ENCODE data around the gene IGFBP4.

The IGFBP4 gene

DNA sequence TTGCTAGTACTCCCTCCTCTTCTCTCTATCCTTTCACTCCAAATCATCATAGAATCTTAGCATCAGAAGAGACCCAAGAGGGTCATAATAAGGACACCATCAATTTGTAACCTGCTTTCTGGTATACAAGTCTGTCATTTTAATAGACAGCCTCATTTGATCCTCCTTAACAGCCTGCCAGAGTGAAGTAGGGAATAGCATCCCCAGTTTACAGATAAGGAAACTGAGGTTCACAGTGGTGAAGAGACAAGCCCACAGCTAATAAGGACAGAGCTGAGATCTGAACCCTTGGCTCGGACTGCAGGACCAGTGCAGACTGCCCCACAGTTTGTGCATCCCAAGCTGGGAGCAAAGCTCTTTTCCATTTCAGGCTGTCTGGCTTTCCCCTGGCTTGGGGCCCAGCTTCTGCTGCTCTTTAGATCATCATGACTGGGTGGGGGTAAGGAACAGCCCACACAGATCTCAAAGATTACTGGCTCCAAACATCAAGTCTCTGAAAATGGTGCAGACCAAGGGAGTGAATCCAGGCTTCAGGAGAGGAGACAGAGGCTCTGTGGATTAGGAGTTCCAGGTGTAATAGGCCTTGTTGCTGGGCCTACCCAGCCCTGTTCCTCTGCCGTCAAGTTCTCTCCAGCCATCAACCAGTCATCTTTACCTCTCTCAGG, 10.3 kb upstream of the IGFBP4 start:
- DNase-seq (ENCODE audit: low spot score), result no peak

DNA sequence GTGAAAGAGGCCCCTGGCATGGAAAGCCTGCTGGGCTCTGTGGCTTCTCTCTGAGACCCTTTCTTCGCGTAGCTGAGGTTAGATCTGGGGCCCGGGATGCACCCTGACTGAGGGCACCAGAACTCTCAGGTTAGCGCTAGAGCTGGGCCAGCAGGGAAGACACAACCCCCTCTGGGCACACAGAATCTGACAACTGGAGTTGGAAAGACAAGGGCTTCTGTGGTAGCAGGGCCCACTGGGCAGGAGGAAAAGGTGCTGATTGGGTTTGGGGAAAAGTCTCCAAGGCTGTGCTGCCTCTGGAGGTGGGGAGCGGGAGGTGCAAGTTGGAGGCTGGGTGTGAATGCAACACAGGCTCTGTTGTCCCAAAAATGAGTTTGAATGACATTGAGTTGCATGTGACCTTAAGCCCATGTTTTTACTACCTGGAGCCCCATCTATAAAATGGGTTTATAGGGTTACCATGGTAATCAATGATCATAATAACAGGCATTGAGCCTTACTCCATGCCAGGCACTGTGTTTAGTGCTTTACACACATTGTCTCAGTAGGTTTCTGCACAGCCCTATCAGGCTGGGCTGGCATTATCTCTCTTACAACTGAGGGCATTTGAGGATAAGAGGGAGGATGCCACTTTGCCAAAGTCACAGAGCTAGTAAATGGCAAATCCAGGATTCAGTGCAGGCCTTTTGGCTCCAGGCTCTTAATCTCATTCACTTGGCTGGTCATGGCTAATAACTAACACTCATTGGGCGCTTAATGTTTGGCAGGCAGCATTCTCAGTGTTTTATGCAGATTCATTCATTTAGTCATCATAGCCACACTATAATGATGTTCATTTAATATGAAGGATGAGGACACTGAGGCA, 9.5 kb upstream of the IGFBP4 start:
- no peak for DNase-seq (ENCODE audit: low spot score)

DNA sequence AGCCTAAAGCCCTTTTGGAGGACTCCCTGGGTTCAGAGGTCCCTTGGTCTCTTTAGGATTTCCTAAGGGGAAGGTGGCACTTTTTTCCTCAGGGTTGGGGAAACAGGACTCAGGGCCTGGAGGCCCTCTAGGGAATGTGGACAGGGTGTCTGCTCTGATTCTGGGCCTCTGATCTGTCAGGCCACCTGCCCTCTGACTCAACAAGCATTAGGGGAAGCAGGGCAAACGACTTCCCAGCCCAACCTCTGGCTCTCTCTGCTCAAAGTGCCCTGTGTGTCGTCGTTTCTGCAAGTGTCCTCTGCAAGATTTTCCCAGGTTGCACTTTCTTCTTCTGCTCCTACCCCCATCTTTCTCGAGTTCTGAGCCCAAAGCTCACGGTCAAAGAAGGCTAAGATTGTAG, 6.6 kb upstream of the IGFBP4 start:
- DNase-seq (ENCODE audit: low spot score), result no peak

DNA sequence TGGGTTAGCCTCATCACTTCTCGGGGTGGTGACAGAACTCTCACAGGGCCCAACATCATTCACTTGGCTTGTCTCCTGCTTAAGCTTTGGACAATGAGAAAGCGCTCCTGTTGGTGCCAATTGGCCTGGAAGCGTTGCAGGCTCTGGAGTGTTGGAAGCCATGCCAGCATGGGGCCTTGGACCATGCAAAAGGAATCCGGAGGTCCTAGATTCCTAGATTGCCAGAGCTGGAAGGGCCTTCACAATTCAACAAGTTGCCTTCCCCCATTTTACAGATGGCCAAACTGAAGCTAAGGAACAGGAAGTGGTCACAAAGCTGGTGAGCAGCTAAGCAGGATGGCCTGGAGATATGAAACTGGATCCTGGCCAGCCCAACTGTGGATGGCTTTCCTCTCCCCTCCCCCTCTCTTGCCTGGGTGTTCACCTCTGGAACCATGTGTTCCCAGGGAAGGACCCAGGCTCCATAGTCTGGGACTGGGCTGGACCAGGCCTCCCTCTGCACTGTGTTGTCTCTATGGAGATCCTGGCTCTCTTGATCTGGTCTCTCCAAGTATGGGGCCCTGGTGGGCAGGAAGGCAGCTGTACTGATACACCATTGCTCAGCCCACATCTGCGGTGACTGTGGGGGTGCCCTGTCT, 6.0 kb upstream of the IGFBP4 start:
- DNase-seq (ENCODE audit: low spot score), result no peak

DNA sequence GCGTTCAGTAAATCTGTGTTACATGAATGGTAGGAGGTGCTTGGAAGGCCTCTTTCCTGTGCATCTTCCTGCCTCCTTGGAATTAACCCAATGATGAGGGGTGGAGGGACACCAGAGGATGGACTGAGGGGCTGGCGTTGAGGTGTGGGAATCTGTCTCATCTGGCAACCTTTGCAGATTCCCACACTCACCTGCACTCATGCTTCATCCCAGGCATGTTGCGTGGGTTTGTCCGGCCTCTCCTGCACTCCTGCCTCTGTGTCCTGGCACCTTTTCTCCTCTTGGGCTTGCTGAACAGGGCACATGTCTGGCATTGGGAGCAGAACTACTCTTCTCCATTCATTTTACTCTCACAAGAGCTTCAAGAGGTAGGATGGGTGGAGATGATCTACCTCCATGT, 3.1 kb upstream of the IGFBP4 start:
- no peak for DNase-seq (ENCODE audit: low spot score)

DNA sequence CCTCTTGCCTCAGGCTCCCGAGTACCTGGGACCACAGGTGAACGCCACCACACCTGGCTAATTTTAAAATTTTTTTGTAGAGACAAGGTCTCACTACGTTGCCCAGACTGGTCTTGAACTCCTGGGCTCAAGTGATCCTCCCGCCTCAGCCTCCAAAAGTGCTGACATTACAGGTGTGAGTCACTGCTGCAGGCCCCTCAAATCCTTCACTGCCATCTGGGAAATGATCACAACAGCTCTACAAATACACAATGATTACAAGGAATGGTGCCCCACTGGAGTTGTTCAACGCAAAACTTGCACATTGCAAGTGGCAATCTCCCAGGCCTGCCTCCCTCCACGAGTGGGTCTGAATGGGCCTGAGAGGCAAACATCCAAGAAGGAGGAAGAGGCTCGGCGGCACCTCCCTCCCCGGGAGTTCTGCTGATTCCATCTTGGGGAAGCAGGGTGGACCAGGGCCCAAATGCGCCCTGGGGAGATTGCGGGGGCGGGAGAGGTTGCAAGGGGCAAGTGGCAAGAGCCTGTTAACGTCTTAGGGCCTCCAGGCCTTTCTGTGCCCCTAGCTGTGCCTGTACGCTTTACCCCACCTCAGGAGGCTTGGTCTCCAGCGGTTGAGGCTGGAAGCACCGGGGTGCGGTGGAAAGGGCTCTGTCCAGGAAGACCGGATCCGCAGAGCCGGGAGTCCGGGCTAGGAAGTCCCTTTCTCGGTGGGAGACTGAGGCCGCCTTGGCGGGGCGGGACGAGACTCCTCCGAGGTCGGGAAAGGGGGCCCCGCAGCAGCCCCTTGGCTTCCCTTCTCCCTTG, 656 bp upstream of the IGFBP4 start:
- DNase-seq (ENCODE audit: low spot score), result no peak

DNA sequence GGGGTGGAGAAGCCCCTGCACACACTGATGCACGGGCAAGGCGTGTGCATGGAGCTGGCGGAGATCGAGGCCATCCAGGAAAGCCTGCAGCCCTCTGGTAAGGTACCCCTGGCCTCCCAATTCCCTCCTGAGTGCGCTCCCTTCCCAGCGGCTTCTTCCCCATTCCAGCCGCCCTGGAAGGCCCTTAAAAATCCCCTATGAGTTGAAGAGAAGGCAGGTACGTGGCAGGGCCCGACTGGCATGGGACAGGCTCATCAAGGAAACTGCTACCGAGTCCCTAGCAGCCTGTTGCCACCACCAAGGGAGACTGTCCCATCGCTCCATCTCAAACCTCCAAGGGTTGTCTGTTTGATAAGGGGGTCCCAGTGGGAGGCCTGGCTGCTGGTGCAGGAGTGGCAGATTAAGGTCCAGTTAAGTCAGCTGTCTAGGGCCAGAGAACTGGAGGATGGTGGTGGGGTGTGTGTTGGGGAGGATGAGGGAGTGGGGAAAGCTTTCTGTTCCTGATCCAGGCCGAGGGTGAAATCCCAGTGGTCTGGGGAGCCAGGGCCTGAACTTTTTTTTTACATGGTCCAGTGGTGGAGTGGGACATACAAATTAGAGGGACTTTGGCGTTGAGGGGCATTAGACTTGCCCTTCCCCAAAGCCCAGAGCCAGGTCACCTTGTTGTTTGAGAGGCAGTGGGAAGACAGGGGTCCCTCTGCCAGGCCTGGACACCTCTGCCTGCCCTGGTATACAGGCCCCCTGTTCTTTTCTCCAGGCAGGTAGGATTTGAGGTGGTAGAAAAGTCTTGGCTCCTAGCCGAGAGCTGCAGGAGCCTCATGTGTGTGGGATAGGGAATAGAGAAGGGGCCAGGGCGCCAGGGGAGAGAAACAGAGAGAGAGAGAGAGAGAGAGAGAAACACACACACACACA, 994 bp downstream of the IGFBP4 start:
- no peak for DNase-seq (ENCODE audit: low spot score)

DNA sequence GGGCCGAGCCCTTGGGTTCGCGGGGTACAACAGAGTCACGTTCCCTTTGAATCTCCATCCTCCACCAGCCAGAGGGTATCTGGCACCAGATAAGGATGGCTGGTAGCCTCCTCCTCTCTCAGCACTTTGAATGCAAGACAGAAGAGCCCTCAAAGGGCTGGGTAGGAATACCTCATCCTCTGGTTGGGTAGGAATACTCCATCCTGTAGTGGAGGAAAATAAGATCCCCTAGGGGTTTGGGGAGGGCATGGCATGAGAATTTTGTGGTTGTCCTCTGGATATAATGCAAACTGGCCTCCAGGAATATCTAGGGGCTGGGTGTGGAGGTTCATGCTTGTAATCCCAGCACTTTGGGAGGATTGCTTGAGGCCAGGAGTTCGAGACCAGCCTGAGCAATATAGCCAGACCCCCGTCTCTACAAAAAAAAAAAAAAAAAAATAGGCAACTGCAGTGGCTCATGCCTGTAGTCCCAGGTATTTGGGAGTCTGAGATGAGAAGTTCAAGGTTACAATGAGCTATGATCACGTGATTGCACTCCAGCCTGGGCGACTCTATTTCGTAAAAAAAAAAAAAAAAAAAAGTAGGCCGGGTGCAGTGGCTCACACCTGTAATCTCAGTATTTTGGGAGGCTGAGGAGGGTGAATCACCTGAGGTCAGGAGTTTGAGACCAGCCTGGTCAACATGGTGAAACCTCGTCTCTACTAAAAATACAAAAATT, 2.7 kb downstream of the IGFBP4 start:
- no peak for DNase-seq (ENCODE audit: low spot score)

DNA sequence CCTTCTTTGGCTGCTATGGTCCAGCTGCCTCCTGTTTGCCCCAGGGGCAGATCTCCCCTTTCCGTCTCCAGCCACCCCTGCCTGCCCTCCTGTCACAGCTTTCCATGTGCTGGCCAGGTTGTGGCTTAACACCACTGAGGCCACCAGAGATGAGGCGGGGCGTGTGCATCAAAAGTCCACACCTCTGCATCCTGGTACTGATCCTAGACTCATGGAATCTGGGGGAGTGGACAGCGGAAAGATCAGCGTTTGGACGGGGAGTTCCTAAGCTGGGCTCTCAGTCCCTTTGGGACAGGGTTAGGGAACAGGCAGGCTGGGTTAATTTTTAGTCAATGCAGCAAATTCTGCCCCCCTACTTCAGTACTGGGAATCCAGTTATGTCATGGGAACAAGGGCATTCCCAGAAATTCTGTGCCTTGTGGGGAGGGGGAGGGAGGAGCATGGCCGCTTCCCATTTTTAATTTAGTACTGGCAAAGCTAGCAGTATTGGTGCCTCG, 3.9 kb downstream of the IGFBP4 start:
- DNase-seq (ENCODE audit: low spot score), result no peak

DNA sequence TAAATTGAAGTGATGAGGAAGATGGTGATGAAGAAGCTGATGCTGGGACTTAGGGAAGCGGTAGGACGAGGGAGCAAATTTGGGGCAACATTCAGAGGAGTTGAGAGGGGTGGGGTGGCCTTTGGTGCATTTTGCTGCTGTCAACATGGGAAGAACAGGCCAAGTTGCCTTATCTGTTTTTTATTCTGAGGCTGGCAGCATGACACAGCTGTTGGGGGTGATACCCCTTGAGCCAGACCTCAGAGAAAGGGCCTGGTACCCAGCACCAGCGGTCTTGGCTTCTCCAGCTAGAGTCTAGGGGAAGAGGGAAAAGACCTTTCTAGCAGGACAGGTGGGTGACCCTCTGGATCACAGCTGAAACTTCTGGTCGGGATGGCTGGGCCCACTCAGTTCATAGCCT, 4.6 kb downstream of the IGFBP4 start:
- no peak for DNase-seq (ENCODE audit: low spot score)

DNA sequence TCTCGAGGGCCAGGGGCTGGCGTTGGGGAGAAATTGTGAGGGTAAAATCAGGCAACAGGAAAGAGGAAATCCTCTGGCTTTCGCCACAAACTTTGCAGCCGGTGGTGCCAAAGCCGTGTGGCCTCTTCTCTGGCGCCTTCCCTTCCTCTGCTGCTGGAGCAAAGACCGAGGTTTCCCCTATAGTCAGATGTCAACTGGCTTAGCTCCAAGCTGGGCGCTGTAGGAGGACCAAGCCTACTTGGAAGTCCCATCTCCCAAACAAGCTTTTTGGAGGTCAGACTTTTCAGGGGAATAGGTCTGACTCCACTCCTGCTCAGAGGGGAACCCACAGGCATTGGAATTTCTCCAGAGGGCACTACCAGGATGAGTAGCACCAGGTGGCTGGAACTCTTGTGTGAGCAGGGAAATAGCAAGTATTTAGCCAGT, 5.0 kb downstream of the IGFBP4 start:
- no peak for DNase-seq (ENCODE audit: low spot score)

DNA sequence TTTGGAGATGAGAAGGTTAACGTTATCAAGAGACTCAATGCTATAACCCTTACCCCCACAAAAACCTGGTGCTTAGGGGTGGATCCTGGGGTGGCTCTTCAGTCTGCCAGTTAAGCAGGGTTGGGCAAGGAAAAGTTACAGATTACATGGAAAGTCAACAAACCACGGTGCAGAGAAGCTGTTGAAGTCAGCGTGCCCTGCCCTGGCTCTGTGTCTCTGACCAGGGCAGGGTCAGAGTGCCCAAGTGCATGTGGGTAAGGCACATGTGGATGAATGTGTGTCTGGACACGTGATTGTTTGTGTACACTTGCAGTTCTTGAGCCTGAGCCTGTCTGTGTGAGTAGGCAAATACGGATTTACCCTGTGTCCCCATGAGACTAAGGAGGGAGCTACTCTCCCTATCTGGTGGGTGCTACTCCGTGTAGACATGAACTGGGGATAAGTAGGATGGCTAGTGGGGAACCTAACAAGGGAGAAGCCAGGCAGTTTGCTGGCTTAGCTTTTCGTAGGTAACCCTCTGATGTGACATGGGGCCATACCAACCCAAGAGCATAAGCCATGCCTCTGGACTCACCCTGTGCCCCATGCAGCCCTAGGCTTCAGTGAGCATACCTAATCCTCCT, 5.5 kb downstream of the IGFBP4 start:
- DNase-seq (ENCODE audit: low spot score), result no peak

DNA sequence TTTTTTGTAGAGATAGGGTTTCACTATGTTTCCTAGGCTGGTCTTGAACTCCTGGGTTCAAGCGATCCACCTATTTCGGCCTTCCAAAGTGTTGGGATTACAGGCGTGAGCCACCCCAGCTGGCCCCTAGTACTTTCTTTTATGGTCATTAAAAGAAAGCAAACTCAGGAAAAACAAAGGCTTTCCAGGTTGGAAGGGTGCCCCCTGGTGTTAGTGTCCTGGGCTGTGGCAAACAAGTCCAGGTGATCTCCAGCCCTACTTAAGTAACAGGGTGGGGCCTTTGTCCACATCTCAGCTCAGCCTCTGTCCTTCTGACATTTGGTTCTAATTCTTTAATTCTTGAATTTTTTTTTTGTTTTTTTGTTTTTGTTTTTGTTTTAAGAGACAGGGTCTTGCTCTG, 6.9 kb downstream of the IGFBP4 start:
- peak; percentile 42 for DNase-seq (ENCODE audit: low spot score)

DNA sequence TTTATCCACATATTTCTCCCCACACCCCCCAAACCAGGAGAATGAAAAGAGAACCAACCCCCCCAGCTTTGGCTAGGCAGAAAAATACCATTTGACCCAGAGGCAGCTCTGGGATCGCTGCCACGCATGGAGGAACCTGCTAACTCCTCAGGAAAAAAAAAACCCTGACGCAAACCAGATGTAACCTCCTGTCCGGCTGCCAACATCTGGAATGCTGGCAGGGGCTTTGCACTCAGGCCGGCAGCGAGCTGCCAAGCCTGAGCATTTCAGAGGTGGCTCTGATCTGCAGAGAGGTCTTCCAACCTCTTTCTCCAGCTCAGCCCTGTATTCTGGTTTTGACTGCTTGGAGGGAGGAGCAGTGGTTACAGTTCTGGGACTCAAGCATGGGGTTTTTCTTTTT, 8.2 kb downstream of the IGFBP4 start:
- DNase-seq (ENCODE audit: low spot score), result no peak

DNA sequence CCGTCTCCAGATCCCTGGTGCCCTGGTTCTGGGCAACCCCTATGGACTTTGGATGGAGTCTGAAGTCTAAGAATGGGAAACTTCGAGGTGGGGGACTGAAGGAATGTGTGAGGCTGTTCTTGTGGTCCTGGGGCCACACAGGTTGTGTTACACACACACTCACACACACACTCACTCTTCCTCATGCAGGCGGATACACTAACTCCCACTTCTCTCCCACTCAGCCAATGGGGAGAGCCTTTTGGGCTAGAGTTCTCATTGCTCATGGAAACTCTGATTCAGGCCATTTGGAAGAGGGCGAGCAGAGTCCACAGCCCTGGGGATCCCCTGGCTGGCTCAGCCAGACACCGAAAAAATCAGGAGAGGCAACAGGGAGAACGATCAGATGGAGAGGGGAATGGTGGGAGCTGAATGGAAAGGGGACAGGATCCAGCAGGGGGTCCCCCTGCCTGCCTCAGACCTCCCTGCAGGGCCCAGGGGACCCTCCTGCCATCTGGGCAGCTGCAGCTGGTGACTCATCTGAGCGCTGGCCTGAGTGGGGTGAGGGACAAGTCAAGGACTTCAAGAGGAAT, 9.1 kb downstream of the IGFBP4 start:
- DNase-seq (ENCODE audit: low spot score), result no peak

DNA sequence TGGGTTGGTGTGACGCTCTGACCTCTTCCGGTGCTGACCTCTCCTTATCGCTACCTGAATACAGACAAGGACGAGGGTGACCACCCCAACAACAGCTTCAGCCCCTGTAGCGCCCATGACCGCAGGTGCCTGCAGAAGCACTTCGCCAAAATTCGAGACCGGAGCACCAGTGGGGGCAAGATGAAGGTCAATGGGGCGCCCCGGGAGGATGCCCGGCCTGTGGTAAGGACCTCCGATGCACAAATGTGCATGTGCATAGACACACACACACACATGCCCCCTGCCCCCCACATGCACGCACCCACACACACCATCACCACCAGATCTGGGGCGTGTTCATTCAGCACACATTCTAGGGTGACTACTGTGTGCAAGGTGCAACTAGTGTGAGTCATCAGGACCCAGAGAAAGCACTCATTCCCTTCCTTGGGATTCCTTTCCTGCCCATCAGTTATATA, 9.7 kb downstream of the IGFBP4 start:
- no peak for DNase-seq (ENCODE audit: low spot score)

DNA sequence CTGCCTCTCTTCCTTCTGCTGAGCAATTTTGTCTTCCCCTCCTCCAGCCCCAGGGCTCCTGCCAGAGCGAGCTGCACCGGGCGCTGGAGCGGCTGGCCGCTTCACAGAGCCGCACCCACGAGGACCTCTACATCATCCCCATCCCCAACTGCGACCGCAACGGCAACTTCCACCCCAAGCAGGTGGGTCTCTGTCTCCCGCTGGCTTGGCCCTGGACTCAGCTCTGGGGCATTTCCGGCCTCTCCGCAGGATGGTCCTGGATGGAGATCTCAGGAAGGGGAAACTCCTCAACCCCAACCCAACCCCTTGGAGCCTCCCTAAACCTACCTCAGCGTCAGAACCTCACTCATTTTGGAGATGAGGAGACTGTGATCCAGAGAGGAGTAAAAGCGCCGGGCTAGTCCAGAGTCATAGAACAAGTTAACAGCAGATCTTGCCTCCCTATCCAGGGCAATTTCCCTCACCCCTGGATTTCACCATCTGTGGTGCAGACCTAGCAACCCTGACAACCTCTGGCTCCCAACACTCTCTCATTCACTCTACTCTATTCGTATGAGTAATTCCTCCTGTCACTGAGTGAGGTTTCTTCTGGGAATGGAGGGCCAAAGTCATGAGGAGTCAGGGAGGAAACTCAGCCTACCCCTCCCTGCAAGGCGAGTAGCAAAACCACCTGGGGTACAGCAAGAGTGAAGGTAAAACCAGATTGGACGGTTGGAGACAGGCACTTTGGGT, 10.8 kb downstream of the IGFBP4 start:
- DNase-seq (ENCODE audit: low spot score), result no peak

DNA sequence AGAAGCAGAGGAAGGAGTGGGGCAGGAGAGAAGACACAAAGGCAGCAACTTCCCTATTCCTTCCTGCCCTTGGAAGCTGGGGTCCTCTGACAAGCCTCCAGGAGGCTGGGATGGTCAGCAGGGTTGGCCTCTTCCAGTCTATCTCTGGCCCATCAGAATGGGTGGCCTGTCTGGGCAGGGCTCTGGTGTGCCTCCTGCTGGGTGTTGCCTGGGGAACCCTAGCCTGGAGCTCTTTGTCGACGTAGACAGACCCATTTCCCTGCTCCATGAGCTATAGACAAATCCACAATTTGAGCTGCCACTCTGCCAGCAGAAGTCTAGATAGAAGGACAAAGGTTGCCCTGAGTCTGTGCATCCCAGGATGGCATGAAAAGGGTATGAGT, 11.4 kb downstream of the IGFBP4 start:
- DNase-seq (ENCODE audit: low spot score), result no peak

All from CD4-positive, alpha-beta T cell treated with Interleukin-15 for 4 hours (primary cell).